Skeletal muscle satellite cell (primary cell): Measurements from ENCODE around the gene SPEM1. TPM values are rescaled to one million over a fixed set of nuclear protein-coding genes. Genes with fewer than 3 reads are reported as not detected.

ENCODE experiments used
- H3K27me3 ChIP-seq: 2 replicates; pipeline ENCODE4 v1.7.0; 2013; ENCODE audit warnings: low read length; ENCODE audit not compliant: control insufficient read depth, insufficient read depth
- H3K36me3 ChIP-seq: 2 replicates; pipeline ENCODE4 v1.7.0; 2013; ENCODE audit warnings: mild to moderate bottlenecking, control low read depth, low read length; ENCODE audit not compliant: insufficient read depth
- H3K4me1 ChIP-seq: 2 replicates; pipeline ENCODE4 v1.7.0; 2013; ENCODE audit warnings: low read length; ENCODE audit not compliant: control insufficient read depth, insufficient read depth
- H3K4me2 ChIP-seq: 2 replicates; pipeline ENCODE4 v1.7.0; 2013; ENCODE audit warnings: mild to moderate bottlenecking, low read length
- H3K4me3 ChIP-seq: 2 replicates; pipeline ENCODE4 v1.7.0; 2013; ENCODE audit warnings: low read length
- H3K9ac ChIP-seq: 2 replicates; pipeline ENCODE4 v1.7.0; 2013; ENCODE audit warnings: mild to moderate bottlenecking, low read depth, low read length, moderate library complexity
- H3K9me3 ChIP-seq: replicated peaks from 2 replicates; pipeline ENCODE4 v1.7.0; 2013; ENCODE audit warnings: mild to moderate bottlenecking, control low read depth, low read length
- total RNA-seq: library from RNA; depleted of rRNA; stranded (reverse); fragments of >200 nt; gene quantifications from 2 replicates; pipeline ENCODE4 v1.2.3, GENCODE V29; 2012; rRNA removed

Gene SPEM1
- total RNA-seq, result not detected in 2 replicates

GRCh38 chr17:7419819-7420610 is at the start of gene SPEM1:
SPEM1 (plus strand) TSS chr17:7420324; CDS start chr17:7420385, 61 bp downstream.
- Histone ChIP-seq H3K27me3 (peaks cover 3% of the 10 kb centered on the region), H3K36me3 (peaks cover 5% of the 10 kb centered on the region), H3K4me2 (no peak within 1 kb of the TSS), H3K9me3 (no peaks in the 10 kb centered on the region), H3K4me3 (no peak within 1 kb of the TSS), H3K4me1 (no peaks in the 10 kb centered on the region), H3K9ac (no peak within 1 kb of the TSS)

- Histone ChIP-seq H3K9me3 (no peaks in the 10 kb centered on the region), H3K27me3 (peaks cover 13% of the 10 kb centered on the region), H3K4me2 (no peak overlapping the region), H3K9ac (no peak overlapping the region), H3K4me3 (no peak overlapping the region), H3K4me1 (no peaks in the 10 kb centered on the region), H3K36me3 (no peaks in the 10 kb centered on the region)
Observed at GRCh38 chr17:7370853-7371252, 49.3 kb upstream of the SPEM1 start.

GRCh38 chr17:7374353-7374752 is 45.8 kb upstream of the SPEM1 start:
- no peaks in the 10 kb centered on the region for H3K36me3 ChIP-seq
- peaks cover 4% of the 10 kb centered on the region for H3K9me3 ChIP-seq

DNA sequence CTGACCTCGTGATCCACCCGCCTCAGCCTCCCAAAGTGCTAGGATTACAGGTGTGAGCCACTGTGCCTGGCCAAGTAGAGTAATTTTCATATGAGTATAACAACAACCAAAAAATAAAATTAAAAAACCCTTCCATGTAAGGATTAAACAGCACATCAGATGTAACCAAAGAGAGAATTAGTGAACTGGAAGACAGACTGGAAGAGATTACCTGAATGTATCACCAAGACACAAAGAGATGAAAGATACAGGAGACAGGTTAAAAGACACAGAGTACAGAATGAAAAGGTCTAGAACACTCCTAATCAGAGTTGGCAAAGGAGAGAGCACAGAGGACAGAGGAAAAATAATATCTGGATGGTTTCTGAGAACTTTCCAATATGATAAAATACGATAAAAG is 41.0 kb upstream of the SPEM1 start:
- Histone ChIP-seq H3K36me3 (no peaks in the 10 kb centered on the region), H3K4me1 (peaks cover 8% of the 10 kb centered on the region), H3K27me3 (peaks cover 46% of the 10 kb centered on the region), H3K4me2 (no peak overlapping the region), H3K9me3 (peaks cover 9% of the 10 kb centered on the region), H3K9ac (no peak overlapping the region), H3K4me3 (no peak overlapping the region)

More at GRCh38 chr17:7374353-7374752, 45.8 kb upstream of the SPEM1 start:
- Histone ChIP-seq H3K27me3 (peaks cover 14% of the 10 kb centered on the region), H3K4me1 (no peaks in the 10 kb centered on the region), H3K4me2 (no peak overlapping the region), H3K4me3 (no peak overlapping the region), H3K9ac (no peak overlapping the region)

DNA sequence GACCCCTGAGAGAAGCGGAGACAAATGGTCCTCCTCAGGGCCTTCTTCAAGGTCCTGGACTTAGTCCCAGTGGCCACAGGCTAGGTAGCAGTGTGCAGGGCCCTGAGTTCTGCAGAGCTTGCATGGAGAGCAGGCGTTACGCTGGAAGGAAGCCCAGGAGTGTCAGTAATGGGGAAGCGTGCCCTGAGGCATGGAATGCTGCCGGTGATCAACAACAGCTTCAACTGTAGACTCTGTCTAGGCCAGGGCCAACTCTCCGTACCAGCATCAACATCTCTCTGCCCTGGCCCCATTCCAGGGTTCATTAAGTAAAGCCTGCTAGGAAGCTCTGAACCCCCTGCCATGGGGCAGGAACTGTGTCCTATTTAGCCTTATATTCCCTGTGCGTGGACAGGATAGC is 39.8 kb upstream of the SPEM1 start:
- Histone ChIP-seq H3K27me3 (peaks cover 46% of the 10 kb centered on the region), H3K4me1 (peaks cover 12% of the 10 kb centered on the region), H3K9ac (no peak overlapping the region), H3K4me2 (peak overlapping the region; percentile 39), H3K9me3 (peaks cover 9% of the 10 kb centered on the region), H3K4me3 (no peak overlapping the region), H3K36me3 (no peaks in the 10 kb centered on the region)

- Histone ChIP-seq H3K9me3 (peaks cover 9% of the 10 kb centered on the region), H3K36me3 (no peaks in the 10 kb centered on the region), H3K4me3 (peak within 1 kb of the TSS; percentile 5), H3K27me3 (peaks cover 46% of the 10 kb centered on the region), H3K9ac (no peak within 1 kb of the TSS), H3K4me2 (peak within 1 kb of the TSS; percentile 39), H3K4me1 (peaks cover 12% of the 10 kb centered on the region)
Observed at GRCh38 chr17:7380855-7381683, 39.1 kb upstream of the SPEM1 start, which contains the start of gene TNK1. TNK1 (plus strand) TSS chr17:7381089; CDS start chr17:7382927, 1,838 bp downstream.

DNA sequence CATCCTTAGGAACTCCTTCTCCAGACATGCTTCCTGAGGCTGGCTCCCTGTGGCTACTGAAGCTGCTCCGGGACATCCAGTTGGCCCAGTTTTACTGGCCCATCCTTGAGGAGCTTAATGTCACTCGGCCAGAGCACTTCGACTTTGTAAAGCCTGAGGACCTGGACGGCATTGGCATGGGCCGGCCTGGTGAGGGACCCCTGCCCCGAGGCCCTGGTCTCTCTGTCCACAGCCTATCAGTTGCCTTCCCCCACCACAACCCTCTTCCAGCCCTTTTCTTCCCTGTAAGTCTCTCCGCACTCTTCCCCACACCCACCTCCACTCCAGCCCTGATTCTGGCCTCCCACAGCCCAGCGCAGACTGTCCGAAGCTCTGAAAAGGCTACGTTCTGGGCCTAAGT is 37.2 kb upstream of the SPEM1 start:
- Histone ChIP-seq H3K4me2 (no peak overlapping the region), H3K9ac (no peak overlapping the region), H3K36me3 (peaks cover 2% of the 10 kb centered on the region), H3K9me3 (peaks cover 9% of the 10 kb centered on the region), H3K27me3 (peaks cover 46% of the 10 kb centered on the region), H3K4me3 (no peak overlapping the region), H3K4me1 (peaks cover 12% of the 10 kb centered on the region)

GRCh38 chr17:7383371-7383741 is 36.8 kb upstream of the SPEM1 start:
- H3K9me3 ChIP-seq, result peaks cover 9% of the 10 kb centered on the region
- peaks cover 46% of the 10 kb centered on the region for H3K27me3 ChIP-seq
- H3K4me3 ChIP-seq, result no peak overlapping the region
- H3K9ac ChIP-seq, result no peak overlapping the region
- H3K4me2 ChIP-seq, result peak overlapping the region; percentile 87
- peaks cover 6% of the 10 kb centered on the region for H3K36me3 ChIP-seq
- peaks cover 12% of the 10 kb centered on the region for H3K4me1 ChIP-seq

DNA sequence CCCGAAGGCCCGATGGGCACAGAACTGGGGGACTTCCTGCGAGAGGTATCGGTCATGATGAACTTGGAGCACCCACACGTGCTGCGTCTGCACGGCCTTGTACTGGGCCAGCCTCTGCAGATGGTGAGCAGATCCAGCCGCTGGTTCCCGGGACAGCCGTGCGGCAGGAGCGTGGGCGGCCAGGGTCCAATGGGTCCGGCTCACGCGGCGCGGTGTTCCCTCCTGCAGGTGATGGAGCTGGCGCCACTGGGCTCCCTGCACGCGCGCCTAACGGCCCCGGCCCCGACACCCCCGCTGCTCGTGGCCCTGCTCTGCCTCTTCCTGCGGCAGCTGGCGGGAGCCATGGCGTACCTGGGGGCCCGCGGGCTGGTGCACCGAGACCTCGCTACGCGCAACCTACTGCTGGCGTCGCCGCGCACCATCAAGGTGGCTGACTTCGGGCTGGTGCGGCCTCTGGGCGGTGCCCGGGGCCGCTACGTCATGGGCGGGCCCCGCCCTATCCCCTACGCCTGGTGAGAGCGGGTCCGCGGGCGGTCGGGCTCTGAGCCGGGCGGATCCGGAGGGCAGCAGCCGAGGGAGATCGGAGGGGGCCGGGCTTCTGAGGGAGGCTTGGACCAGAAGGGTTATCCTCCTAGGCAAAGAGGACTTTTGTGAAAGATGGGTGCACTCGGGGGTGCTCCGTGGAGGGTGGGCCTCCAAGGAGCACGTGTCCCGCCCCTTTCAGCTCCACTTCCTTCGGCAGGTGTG is 36.2 kb upstream of the SPEM1 start:
- Histone ChIP-seq H3K27me3 (peaks cover 46% of the 10 kb centered on the region), H3K4me3 (peak overlapping the region; percentile 63), H3K9me3 (peaks cover 9% of the 10 kb centered on the region), H3K4me1 (peaks cover 12% of the 10 kb centered on the region), H3K9ac (no peak overlapping the region), H3K4me2 (peak overlapping the region; percentile 87), H3K36me3 (peaks cover 12% of the 10 kb centered on the region)

GRCh38 chr17:7384489-7385081 is 35.5 kb upstream of the SPEM1 start:
- Histone ChIP-seq H3K27me3 (peaks cover 41% of the 10 kb centered on the region), H3K9me3 (peaks cover 2% of the 10 kb centered on the region), H3K4me1 (peaks cover 12% of the 10 kb centered on the region), H3K4me3 (peak overlapping the region; percentile 63), H3K9ac (no peak overlapping the region), H3K36me3 (peaks cover 19% of the 10 kb centered on the region), H3K4me2 (peak overlapping the region; percentile 87)

GRCh38 chr17:7388856-7389255 is 31.3 kb upstream of the SPEM1 start:
- H3K9me3 ChIP-seq, result no peaks in the 10 kb centered on the region
- peaks cover 2% of the 10 kb centered on the region for H3K27me3 ChIP-seq
- H3K36me3 ChIP-seq, result peaks cover 50% of the 10 kb centered on the region
- H3K4me1 ChIP-seq, result peaks cover 12% of the 10 kb centered on the region
- H3K4me2 ChIP-seq, result no peak overlapping the region
- no peak overlapping the region for H3K4me3 ChIP-seq
- no peak overlapping the region for H3K9ac ChIP-seq
